HG03442 (cell line): ENCODE results near the gene PEPD.

Experiments used
- ATAC-seq: cut with Tn5 transposase; IDR thresholded peaks from one replicate; pipeline ENCODE4 v1.9.1; 2021; ENCODE audit warnings: mild to moderate bottlenecking, moderate library complexity; ENCODE audit not compliant: unreplicated experiment

The PEPD gene

DNA sequence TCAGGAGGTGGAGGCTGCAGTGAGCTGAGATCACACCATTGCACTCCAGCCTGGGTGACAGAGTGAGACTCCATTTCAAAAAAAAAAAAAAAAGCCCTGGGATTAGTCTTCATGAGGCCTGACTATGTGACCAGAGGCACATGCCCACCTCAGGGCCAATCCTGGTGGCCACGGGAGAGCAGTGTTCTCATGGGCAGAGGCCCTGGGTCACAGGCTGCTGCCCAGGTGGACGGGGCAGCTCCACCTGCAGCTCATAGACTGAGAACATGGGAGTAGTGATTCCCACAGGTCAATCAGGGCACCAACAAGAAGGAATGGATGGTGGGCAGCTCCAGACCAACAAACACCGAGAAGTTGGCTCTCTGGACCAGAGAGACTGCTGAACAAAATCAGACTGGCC lies 26.1 kb upstream of the PEPD start:
- no peak for ATAC-seq

- no peak for ATAC-seq
These were observed 25.1 kb upstream of the PEPD start for GRCh38 chr19:33546656-33547055.

GRCh38 chr19:33545217-33545981 lies 23.8 kb upstream of the PEPD start:
- no peak for ATAC-seq

DNA sequence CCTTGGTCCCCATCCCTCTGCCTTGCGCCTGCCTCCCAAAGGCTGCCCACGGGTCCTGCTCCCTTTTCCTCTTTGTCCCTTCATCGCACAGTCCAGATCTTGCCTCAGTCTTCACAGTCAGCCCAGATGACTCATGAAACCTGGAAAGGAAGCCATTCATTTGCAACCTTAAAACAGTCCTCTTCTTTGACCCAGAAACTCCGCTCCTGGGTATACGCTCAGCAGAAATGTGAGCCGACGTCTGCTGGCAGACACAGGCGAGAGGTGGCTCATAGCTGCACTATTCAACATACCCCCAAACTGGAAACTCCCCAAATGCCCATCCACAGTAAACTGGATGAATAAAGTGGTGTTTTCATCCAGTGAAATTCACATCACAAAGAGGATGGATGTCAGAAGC lies 13.6 kb upstream of the PEPD start:
- no peak for ATAC-seq

GRCh38 chr19:33532859-33533460 lies 11.4 kb upstream of the PEPD start:
- ATAC-seq: no peak

GRCh38 chr19:33530842-33531241 lies 9.3 kb upstream of the PEPD start:
- no peak for ATAC-seq

GRCh38 chr19:33530296-33530695 lies 8.7 kb upstream of the PEPD start:
- no peak for ATAC-seq

DNA sequence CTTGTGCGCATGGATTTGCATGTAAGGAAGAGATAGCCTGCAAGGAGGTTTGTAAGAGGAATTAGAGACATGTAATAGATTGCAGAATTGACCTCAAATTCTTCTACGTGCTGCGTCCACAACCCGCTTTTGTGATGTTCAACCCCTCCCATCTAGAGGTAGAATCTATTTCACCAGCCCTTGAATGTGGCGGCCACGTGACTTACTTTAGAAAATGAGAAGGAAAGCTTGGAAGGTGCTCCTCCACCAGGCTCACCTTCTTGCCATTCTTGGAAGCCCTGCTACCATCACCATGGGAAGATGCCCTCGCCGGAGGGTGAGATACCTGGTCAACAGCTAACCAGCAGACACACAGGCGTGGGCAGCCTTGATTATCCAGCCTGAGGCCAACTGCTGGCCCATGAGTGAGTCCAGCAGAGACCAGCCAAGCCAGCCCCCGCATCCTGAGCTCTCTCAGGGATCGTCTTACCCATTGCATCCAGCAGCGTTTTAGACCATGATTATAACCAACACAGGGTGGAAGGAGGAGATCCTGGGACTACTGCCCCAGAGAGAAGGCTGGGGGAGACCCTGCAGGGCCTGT lies 7.6 kb upstream of the PEPD start:
- ATAC-seq: no peak

- ATAC-seq: no peak
These were observed 6.8 kb upstream of the PEPD start for GRCh38 chr19:33528404-33528803.

DNA sequence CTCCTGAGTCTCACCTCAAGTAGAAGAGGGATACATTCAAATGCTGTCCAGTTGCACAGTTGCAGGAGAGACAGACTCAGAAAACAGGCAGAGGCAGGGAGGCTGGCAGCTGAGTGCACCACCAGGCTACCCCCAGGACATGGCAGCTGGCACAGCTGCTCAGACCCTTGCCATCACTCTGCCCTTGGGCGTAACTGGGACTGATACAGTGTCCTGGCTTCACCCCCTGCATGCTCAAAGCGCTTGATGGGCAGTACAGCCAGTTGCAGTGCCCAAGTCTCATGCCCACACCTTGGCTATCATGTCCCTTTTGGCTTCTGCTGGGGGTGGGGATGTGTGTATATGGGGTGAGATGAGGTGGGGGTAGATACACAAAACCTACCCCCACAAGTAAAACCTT lies 5.5 kb upstream of the PEPD start:
- ATAC-seq: no peak

DNA sequence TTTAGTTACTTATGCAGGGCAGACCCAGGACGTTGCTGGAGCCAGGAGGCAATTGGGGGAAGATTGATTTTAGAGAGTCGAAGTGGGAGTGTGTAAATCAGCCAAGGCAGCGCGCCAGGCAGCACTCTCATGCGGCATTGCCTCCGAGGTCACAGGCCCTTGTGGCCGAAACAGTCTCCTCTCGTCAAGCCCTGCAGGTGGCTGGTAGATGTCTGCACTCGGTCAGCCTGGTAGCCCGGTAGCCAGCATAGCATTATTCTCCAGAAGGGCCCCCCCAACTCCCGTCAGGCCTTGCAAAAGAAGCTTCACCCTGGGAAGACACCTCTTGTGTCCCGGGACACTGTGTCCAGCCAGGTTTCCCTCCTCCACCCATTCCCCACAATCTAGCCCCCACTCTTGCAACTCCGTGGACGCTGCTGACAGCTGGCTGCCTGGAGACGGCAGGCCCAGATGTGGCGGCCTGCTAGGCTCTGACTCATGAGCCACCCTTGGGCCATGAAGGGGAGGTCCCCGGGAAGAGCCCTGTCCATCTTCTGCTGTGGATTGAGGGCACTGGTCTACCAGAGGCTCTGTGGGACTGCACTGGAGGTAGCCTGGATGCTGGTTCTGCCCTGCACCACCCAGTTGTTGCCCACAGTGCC lies 2.6 kb upstream of the PEPD start:
- no peak for ATAC-seq

- ATAC-seq: no peak
These were observed 1.6 kb upstream of the PEPD start for GRCh38 chr19:33523167-33523566.

DNA sequence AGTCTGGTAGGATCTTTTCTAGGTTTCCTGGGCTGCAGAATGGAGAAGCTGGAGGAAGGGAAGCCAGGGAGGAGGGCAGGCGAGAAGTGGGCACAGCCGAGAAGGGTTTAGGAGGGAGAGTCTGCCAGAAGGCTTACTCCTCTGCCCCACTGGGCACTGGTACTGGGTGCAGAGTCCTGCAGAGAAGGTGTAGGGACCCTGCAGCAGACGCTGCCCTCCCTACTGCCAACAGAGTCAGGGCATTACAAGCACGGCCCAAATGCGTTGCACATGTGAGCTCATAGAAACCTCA lies 726 bp upstream of the PEPD start:
- no peak for ATAC-seq

DNA sequence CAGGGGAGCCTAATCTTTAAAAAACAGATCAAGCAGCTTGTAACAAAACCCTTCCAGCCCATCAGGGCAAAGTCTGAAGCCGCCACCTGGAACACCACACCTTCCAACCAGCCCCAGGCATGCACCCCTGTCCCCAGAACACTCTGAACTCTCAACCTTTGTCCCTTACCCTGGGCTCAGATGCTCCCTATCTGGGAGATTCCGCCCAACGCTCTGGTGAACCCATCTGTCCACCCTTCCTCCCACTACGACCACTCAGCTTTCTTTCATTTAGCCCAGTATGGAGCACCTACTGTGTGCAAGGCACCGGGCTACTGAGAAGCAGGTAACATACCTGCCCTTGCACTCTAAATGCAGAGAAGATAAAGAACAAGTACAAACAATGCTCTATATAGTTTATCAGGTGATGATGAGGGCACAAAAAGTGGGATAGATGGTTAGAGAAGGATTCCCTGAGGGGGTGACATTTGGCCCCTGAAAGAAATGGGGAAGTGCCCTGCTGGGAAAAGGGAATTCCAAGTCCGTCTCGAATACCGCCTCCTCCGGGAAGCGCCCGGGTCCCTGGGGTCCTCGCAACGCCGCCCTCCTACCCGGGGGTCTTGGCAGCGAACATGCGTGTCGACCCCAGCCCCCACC lies 629 bp downstream of the PEPD start:
- no peak for ATAC-seq

DNA sequence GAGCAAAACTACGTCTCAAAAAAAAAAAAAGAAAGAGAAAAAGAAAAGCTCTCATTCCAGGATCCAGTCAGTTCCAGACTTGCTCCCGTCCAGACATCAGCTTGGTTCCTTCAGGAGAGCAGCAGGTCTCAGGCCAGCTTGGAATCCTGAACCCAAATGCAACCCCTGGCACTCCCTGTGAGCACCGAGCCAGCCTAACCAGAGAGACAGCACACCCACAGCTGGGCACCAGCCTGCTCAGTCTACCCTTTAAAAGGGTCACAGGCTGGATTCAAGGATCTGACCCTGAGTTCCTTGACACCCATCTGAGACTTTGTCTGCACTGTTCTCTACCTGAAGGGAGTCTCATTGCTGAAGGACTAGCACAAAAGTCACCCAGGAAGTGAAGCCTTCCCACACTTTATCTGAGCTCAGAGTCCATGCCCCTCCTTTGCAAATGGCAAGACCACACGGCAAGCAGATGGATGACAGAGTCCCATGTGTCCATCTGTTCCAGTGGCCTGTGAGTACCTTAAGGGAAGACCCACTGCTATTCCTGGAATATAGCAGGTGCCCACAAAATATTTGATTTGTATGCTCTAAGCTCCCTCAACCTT lies 1.4 kb downstream of the PEPD start:
- no peak for ATAC-seq

- ATAC-seq: no peak
These were observed 2.2 kb downstream of the PEPD start for GRCh38 chr19:33519416-33519815.

DNA sequence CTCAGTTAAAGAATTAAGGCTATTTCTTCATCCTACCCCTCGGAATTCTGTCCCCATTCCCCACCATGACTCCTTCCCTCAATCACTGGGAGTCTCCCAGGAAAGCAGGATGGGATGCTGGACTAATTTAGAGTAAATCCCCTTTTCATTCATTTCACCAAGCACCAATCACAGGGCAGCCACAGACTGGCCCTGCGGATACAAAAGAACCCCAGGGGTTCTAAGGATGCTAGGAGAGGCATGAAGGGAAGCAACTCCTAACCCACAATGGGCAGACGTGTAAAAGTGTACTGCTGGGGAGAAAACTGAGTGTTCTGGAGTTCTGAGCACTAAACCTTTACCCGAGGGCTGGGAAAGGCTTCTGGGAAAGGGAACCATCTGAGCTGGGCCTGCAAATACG lies 3.0 kb downstream of the PEPD start:
- ATAC-seq: no peak

- ATAC-seq: no peak
These were observed 3.7 kb downstream of the PEPD start for GRCh38 chr19:33517922-33518321.

DNA sequence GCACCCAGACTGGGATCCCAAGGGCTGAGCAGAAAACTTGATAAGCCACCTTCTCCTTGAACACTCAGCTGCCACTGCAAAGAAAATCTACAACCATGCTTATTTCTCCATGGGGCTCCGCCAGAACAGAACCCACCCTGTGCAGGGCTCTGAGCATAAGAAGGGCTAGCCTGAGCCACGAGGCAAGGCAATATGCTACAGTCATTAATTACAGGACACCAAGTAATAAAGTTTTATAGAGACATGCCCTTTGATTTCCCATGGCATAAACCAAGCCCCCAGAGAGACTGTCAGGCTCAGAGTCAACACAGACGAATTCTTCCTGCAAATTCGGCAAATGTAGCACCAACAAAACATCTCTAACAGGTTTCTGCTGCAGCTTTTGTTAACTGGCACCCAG lies 5.7 kb downstream of the PEPD start:
- no peak for ATAC-seq

- ATAC-seq: no peak
These were observed 6.6 kb downstream of the PEPD start for GRCh38 chr19:33514885-33515551.

- no peak for ATAC-seq
These were observed 8.2 kb downstream of the PEPD start for GRCh38 chr19:33513424-33513823.
